ENCODE results near the gene CADM1. TPM values are rescaled to one million over a fixed set of nuclear protein-coding genes. Genes with fewer than 3 reads are reported as not detected.

CADM1 gene
- total RNA-seq, 4 donors from 2014 or later = 2.9 to 25.7 (median 9.6) TPM

GRCh38 chr11:115145324-115145723 lies 358.9 kb downstream of the CADM1 start:
- TF ChIP-seq CTCF (IDR thresholded peaks at IDR 0.05; ENCODE audit: low read depth) = no peak

GRCh38 chr11:115144914-115145313 lies 359.3 kb downstream of the CADM1 start:
- no peak for TF ChIP-seq CTCF (IDR thresholded peaks at IDR 0.05; ENCODE audit: low read depth)

GRCh38 chr11:115144014-115144413 lies 360.2 kb downstream of the CADM1 start:
- no peak for TF ChIP-seq CTCF (IDR thresholded peaks at IDR 0.05; ENCODE audit: low read depth)

GRCh38 chr11:115141231-115142114 lies 362.7 kb downstream of the CADM1 start:
- TF ChIP-seq CTCF (IDR thresholded peaks at IDR 0.05; ENCODE audit: low read depth) = no peak

GRCh38 chr11:115135936-115136335 lies 368.3 kb downstream of the CADM1 start:
- no peak for TF ChIP-seq CTCF (IDR thresholded peaks at IDR 0.05; ENCODE audit: low read depth)

GRCh38 chr11:115134926-115135325 lies 369.3 kb downstream of the CADM1 start:
- TF ChIP-seq CTCF (IDR thresholded peaks at IDR 0.05; ENCODE audit: low read depth) = no peak

- no peak for TF ChIP-seq CTCF (IDR thresholded peaks at IDR 0.05; ENCODE audit: low read depth)
Observed at GRCh38 chr11:115133475-115134209, 370.6 kb downstream of the CADM1 start.
